HepG2 (cell line): ENCODE results near the gene METTL1. TPM values are rescaled to one million over a fixed set of nuclear protein-coding genes. Genes with fewer than 3 reads are reported as not detected.
A peak's percentile ranks its signal among the peaks of the same experiment; 100 is the strongest.

Experiments used
- GPN1 ChIP-seq: sonication (generic); formaldehyde crosslinking; IDR thresholded peaks from 2 replicates; pipeline ENCODE4 v1.5.1; 2020; ENCODE audit warnings: missing genetic modification reagents, borderline replicate concordance
- HNF4G ChIP-seq, 2 experiments: sonication (generic) in 1 of 2; formaldehyde crosslinking in 1 of 2; IDR thresholded peaks; 2 replicates each; pipeline versions ENCODE4 v1.4.0 to v1.6.1; 2011 to 2020; ENCODE audit warnings: borderline replicate concordance in 2 of 2, low read depth in 2 of 2, mild to moderate bottlenecking in 2 of 2, low read length in 1 of 2, missing genetic modification reagents in 1 of 2, moderate library complexity in 1 of 2
- MAFG ChIP-seq: sonication (generic); formaldehyde crosslinking; IDR thresholded peaks from 2 replicates; pipeline ENCODE4 v1.5.1; 2020; ENCODE audit warnings: mild to moderate bottlenecking, missing genetic modification reagents
- MLX ChIP-seq: IDR thresholded peaks from 2 replicates; pipeline ENCODE4 v1.6.1; 2016
- PRDM15 ChIP-seq: sonication (generic); formaldehyde crosslinking; IDR thresholded peaks from 2 replicates; pipeline ENCODE4 v1.4.0; 2020; ENCODE audit warnings: missing genetic modification reagents
- PRPF4 ChIP-seq: fragments of 200-400 bp; formaldehyde crosslinking; IDR thresholded peaks from 2 replicates; pipeline ENCODE4 v1.6.1; 2016; ENCODE audit warnings: low read length, low read depth; ENCODE audit not compliant: poor library complexity, severe bottlenecking
- RARG ChIP-seq: sonication (generic); formaldehyde crosslinking; IDR thresholded peaks from 2 replicates; pipeline ENCODE4 v1.4.0; 2020; ENCODE audit warnings: low read depth, mild to moderate bottlenecking, missing genetic modification reagents
- TBP ChIP-seq: sonication (generic); formaldehyde crosslinking; IDR thresholded peaks from 2 replicates; pipeline ENCODE4 v1.5.0; 2020; ENCODE audit warnings: missing genetic modification reagents
- U2AF2 ChIP-seq: fragments of 200-400 bp; formaldehyde crosslinking; IDR thresholded peaks from 2 replicates; pipeline ENCODE4 v1.6.1; 2017; ENCODE audit warnings: low read depth, mild to moderate bottlenecking, low read length
- ZNF503 ChIP-seq: sonication (generic); formaldehyde crosslinking; IDR thresholded peaks from 2 replicates; pipeline ENCODE4 v1.4.0; 2020; ENCODE audit warnings: missing genetic modification reagents
- ZNF644 ChIP-seq: IDR thresholded peaks from 2 replicates; pipeline ENCODE4 v1.6.1; 2016; ENCODE audit warnings: low read depth
- ZNF83 ChIP-seq: sonication (generic); formaldehyde crosslinking; IDR thresholded peaks from 2 replicates; pipeline ENCODE4 v1.4.0; 2020; ENCODE audit warnings: missing genetic modification reagents, mild to moderate bottlenecking, borderline replicate concordance
- ZNF850 ChIP-seq: sonication (generic); formaldehyde crosslinking; conservative IDR thresholded peaks from 2 replicates; pipeline ENCODE4 v1.9.0; 2021; ENCODE audit warnings: mild to moderate bottlenecking, missing genetic modification reagents
- ZSCAN21 ChIP-seq: sonication (generic); formaldehyde crosslinking; IDR thresholded peaks from 2 replicates; pipeline ENCODE4 v1.8.0; 2022; ENCODE audit warnings: mild to moderate bottlenecking, missing genetic modification reagents, moderate library complexity, borderline replicate concordance
- polyA plus RNA-seq, 8 experiments: library from polyadenylated mRNA; depleted of rRNA in 3 of 8; stranded (reverse) in 7 of 8; unstranded in 1 of 8; fragments of >200 nt; fragmentation: Illumina TruSeq in 4 of 8; extraction: Trizol in 4 of 8; gene quantifications; 2 replicates each; pipeline versions ENCODE4 v1.2.1 to v1.2.3, GENCODE V29; 2011 to 2016; ENCODE audit warnings: low read depth in 4 of 8, missing spikeins in 1 of 8, mixed read lengths in 1 of 8; ENCODE audit not compliant: insufficient read depth in 1 of 8
- total RNA-seq, 5 experiments: library from RNA; depleted of rRNA; stranded (reverse); fragments of >200 nt; fragmentation: Illumina TruSeq; extraction: Trizol; gene quantifications; 2 replicates each; pipeline ENCODE4 v1.2.3, GENCODE V29; 2016; ENCODE audit warnings: low read depth in 1 of 5
- TF ChIP-seq, protein P1 (sequence below): sonication (generic); formaldehyde crosslinking; IDR thresholded peaks from 2 replicates; pipeline ENCODE4 v1.4.0; 2020; ENCODE audit warnings: missing genetic modification reagents, borderline replicate concordance
- TF ChIP-seq, protein P2 (sequence below): sonication (generic); formaldehyde crosslinking; IDR thresholded peaks from 2 replicates; pipeline ENCODE4 v1.4.0; 2020; ENCODE audit warnings: mild to moderate bottlenecking, low read depth, missing genetic modification reagents

METTL1 gene
- total and polyA plus RNA-seq, 2 of the 13 experiments (the other 11 are each of a cell fraction or from before 2014, with no cell fraction given), result 34.7 to 36.9 TPM

GRCh38 chr12:57751788-57752667 lies 19.9 kb downstream of the METTL1 start, which contains the start of gene CDK4 (continued):
- TF ChIP-seq, protein P1, sequence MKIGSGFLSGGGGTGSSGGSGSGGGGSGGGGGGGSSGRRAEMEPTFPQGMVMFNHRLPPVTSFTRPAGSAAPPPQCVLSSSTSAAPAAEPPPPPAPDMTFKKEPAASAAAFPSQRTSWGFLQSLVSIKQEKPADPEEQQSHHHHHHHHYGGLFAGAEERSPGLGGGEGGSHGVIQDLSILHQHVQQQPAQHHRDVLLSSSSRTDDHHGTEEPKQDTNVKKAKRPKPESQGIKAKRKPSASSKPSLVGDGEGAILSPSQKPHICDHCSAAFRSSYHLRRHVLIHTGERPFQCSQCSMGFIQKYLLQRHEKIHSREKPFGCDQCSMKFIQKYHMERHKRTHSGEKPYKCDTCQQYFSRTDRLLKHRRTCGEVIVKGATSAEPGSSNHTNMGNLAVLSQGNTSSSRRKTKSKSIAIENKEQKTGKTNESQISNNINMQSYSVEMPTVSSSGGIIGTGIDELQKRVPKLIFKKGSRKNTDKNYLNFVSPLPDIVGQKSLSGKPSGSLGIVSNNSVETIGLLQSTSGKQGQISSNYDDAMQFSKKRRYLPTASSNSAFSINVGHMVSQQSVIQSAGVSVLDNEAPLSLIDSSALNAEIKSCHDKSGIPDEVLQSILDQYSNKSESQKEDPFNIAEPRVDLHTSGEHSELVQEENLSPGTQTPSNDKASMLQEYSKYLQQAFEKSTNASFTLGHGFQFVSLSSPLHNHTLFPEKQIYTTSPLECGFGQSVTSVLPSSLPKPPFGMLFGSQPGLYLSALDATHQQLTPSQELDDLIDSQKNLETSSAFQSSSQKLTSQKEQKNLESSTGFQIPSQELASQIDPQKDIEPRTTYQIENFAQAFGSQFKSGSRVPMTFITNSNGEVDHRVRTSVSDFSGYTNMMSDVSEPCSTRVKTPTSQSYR (CRISPR knock-in tag), result peak; percentile 67; the same call in 1 of the 2 replicates
- TF ChIP-seq HNF4G (IDR thresholded peaks at IDR 0.05; ENCODE audit: borderline replicate concordance, low read depth, low read length) (no peak; the same call in 1 of the 2 replicates), HNF4G (CRISPR knock-in tag; IDR thresholded peaks at IDR 0.05; ENCODE audit: borderline replicate concordance, low read depth) (peak; percentile 53; the same call in 1 of the 2 replicates), MAFG (CRISPR knock-in tag) (no peak), ZNF503 (CRISPR knock-in tag) (peak; percentile 71), ZNF850 (CRISPR knock-in tag) (no peak), U2AF2 (peak; percentile 98), PRDM15 (CRISPR knock-in tag) (no peak), TBP (CRISPR knock-in tag) (no peak), GPN1 (CRISPR knock-in tag) (no peak), ZSCAN21 (CRISPR knock-in tag) (peak; percentile 89), ZNF83 (CRISPR knock-in tag) (no peak), PRPF4 (no peak), ZNF644 (CRISPR knock-in tag) (no peak), MLX (CRISPR knock-in tag) (peak; percentile 96), RARG (CRISPR knock-in tag) (peak; percentile 87; the same call in 1 of the 2 replicates)
- TF ChIP-seq, protein P2, sequence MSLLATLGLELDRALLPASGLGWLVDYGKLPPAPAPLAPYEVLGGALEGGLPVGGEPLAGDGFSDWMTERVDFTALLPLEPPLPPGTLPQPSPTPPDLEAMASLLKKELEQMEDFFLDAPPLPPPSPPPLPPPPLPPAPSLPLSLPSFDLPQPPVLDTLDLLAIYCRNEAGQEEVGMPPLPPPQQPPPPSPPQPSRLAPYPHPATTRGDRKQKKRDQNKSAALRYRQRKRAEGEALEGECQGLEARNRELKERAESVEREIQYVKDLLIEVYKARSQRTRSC (CRISPR knock-in tag), result no peak
